GM19324 (cell line): ENCODE measurements around the gene SLC2A9.
"Not testable (repeated sequence)": the region's sequence is repeated elsewhere in the genome, so short reads cannot be mapped to it uniquely, and the experiment has no call there.

Experiments used
- ATAC-seq: cut with Tn5 transposase; IDR thresholded peaks from one replicate; pipeline ENCODE4 v1.9.1; 2021; ENCODE audit warnings: mild to moderate bottlenecking, moderate library complexity; ENCODE audit not compliant: unreplicated experiment, low FRiP score

The SLC2A9 gene

DNA sequence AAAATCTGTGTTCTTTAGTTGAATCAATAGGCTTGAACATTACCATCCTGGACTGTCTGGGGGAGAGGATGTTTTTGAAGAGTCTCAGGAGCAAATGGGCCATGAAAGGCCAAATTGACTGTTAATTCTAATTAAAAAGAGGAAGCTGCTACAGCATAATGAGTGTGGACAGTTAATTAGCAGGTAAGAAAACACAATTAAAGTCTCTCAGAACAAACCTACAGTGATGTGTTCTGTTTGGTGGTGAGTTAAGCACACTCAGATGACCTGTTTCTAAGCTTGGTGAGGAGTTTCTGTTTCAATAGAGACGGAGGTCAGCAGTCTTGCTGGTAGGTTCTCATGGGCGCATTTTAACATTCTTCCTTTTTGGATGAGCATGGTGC, 171.8 kb downstream of the SLC2A9 start:
- ATAC-seq: no peak

DNA sequence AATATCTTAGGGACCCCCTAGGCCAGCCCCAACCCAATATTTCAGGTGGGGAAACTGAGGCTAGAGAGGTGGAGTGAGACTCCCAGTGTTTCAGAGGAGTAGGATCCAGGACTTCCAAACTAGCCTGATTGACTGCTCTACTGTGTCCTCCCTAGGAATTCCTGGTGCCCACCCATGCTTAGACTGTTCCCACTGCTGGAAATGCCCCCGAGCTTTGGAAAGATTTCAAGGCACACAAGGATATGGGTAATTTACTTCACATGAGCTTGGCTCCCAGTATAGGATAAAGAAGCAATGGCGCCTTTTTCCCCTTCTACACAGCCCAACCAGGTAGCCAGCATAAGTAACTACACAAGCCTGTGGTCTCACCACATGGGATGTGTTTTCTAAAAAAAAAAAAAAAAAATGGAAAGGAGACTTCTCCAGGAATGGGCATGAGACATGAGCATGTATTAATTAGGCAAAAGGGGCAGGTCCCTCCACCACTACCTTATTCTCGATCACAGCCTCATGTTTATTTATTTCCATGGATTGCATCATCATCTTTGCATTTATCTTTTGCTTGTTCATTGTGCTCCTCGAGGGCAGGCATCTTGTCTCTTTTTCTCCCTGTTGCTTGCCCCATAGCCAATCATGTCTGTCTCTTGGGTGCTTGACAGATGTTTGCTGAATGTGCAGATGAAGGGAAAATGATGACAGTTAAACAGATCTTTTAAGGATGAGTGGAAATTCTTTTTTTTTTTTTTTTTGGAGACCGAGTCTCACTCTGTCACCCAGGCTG, 173.1 kb downstream of the SLC2A9 start:
- no peak for ATAC-seq

DNA sequence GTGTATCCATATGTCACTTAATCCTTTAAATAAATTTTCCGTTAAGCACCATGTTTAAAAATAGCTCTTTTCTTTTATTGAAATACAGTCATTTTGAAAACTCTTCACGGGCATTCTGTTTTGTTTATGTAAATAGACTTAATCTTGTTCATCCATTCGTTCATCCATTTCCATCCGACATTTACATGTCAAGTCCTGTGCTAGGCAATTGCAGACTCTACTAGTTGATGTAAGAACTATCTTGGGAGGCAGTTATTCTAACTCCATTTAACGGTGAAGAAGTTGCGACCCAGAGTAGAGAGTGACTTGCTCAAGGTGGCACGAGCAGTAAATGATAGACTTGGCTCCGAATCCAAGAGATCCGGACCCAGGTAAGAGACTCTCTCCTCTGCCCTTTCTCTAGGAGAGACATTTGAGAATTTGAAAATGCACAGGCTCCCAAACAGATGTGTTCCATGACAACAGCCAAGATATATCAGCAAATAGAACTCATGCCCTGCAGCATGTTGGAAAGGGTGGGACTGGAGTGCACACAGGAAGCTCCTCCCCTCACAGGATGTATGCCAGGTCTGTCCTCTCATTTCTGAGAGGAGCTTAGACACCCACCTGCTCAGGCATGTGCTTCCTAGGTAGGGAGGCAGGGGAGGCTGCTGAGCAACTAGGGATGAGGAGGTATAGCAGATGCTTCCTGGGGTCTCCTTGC, 175.4 kb downstream of the SLC2A9 start:
- ATAC-seq: no peak

DNA sequence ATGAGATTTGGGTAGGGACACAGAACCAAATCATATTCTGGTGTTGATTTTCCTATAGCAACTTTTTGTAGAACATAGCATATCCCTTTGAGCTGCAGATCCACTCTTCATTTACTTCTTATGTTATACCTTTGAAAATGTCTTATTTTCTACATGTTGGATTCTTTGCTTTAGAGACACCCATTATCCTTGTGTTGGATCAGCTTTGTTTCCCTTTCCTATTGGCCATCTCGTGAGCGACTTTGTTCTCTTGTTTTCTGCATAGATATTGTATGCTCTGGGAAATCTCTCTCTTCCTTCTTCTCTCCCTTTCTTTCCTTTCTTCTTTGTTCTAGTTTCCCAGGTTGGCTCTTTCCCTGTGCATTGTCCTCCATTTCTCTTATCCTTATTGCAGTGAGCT, 180.2 kb downstream of the SLC2A9 start:
- no peak for ATAC-seq

DNA sequence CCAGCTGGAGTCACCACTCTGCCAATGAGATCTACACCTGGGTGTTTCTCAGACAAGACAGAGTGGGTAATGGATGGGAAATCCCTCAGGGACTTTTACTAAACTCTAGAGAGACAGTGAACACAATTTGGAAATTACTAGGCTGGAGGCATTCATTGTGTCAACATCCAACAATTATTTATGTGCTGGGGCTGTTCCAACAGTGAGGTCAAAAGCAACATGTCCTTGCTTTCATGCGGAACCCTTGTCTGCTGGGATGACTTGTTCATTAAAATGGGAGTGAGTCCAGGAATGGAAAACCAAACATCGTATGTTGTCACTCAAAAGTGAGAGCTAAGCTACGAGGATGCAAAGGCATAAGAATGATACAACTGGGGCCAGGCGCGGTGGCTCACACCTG, 185.9 kb downstream of the SLC2A9 start:
- ATAC-seq: no peak

DNA sequence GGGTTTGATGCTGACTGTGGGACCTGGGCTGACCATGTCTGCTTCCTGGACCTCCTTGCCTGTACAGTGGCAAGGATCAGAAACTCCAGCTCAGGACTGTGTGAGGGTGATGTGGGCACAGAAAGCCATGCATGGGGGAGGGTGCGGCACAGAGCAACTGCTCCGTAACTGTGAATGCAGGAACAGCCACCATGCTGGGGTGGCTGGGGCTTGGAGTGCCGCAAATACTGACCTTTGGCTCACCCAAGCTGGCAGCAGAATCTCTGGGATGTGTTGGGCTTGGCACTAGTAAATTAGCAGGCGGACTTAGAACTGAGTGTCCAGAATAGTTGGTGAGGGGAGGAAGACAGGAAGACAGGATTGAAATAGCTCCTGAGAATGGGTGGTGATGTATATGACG, 187.9 kb downstream of the SLC2A9 start:
- ATAC-seq: no peak

DNA sequence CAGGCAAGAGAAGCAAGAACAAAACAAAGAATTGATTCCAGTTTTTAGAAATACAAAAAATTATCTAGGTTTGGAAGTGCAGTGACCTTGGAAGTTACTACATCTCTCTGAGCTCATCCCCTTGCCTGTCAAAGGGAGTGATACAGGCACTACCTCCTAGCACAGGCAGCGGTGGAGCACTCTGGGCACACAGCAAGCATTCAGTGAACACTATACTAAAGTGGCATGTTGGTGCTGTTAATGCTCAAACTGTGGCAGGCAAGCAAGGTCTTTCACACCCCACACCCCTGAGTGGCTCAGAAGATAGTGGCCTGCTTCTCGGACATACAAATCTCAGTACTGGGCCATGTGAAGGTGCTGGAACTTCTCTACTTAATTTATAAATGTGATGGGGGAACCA, 188.7 kb downstream of the SLC2A9 start:
- ATAC-seq: no peak

DNA sequence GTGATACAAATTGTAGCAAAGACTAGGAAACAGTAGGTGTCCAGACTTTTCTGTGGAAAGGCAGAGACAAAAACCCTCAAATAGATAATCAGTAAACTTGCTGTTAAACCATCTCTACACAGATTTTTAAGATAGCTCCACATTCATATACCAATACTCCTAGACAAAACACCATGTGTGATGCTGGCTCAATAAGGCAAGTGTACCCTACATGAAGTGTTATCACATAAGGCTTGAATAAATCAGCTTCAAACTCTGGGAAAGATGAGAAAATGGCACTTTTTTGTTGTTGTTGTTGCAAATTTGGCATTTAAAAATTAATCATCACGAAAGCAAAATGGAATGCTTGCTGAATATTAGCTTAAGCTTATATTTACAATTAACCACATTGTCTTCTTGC, 194.7 kb downstream of the SLC2A9 start:
- ATAC-seq: no peak

DNA sequence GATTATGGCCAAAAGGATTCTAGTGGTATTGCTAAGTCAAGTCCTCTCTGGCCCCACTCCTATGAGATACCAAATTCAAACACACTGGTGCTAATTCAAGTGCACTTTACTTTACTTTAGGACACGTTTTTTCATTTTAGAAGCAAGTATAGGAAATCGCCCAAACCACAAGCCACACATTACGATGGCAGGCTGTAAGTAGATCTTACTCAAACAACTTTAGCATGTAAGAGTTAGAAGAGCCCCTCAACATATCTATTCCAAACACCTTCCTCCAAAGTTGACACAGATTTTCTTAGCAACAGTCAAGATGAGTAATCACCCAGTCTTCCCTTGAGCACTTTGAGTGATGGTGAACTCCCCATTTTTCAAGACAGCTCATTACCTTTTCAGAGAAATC, 196.2 kb downstream of the SLC2A9 start:
- ATAC-seq: no peak

DNA sequence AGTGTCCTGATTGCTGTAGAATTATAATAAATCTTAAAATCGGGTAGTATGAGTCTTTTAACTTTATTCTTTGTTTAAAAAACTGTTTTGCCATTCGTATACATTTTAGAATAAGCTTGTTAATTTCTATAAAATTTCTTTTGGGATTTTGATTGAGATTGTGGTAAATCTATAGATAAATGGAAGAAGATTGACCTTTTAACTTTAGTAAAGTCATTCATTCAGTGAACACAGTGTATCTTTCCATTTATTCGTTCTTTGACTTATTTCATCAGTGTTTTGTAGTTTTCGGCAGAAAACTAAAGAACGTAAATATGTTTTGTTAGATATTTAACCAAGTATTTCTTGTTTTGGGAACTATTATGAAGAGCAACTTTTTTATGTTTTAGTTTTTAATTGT, 201.0 kb downstream of the SLC2A9 start:
- ATAC-seq: no peak

DNA sequence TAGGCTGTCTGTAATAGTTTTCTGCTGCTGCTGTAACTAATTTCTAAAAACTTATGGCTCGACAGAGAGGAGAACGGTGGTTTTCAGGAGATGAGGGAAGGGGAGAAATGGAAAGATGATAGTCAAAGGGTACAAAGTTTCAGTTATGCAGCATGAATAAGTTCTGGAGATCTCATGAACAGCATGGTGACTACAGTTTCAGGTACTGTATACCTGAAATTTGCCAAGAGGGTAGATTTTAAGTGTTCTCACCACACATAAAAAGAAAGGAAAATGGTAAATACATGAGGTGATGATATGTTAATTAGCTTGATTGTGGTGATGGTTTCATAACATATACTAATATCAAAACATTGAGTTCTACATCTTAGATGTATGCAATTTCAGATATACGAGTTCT, 205.0 kb downstream of the SLC2A9 start:
- ATAC-seq: no peak

DNA sequence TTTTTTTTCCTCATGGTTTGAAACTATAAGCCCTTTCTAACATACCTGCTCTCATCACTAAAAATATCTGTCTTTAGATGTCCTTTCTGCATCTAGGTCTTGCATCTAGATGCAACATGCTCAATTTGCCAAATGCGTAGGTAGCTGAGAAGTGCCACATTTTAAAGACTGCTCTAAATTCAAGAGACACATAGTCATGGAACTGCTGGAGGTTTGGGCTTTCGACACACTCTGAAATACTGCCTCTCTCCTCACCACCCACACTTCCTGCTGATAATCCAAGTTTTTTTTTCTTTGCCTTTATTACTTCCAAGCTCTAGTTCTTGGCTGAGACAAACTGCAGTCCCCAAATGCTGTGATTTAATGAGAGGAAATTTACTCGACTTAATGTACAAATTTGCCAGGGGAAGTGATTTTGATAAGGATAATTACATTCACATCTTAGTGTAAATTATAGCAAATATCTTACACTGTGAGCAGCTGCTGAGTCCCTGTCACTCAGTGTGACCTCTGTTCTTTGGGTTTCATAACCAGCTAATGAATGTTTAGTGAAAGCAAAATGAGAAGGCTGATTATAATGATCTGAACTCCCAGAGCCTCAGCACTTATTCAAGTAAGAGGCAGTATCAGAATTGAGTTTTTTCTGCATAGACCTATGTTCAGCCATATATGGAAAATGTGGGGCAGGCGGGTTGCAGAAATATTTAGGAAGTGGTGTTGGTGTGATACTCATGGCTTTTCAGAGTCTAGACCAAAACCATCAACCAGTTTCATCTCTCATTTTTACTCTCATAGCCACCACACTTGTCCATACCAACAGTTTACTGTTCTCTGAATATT, 208.6 kb downstream of the SLC2A9 start:
- ATAC-seq: peak; percentile 71

DNA sequence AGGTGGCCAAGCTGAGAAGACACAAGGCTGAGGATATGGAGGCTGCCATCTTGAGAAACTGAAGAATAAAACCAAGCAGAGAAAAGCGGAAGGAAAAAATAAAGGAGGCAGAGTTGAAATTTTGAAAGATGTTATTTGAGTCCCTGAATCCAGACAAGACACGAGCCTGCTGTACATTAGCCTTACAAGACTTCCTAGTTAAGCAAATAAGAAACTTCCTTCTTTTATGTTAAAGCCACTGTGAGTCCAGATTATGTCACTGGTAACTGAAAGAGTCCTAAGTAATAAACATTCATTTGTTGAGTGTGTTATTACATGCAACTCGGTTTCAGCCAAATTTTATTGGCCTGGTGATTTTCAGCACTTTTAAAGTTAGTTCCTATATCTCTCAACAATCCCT, 209.5 kb downstream of the SLC2A9 start:
- ATAC-seq: no peak

DNA sequence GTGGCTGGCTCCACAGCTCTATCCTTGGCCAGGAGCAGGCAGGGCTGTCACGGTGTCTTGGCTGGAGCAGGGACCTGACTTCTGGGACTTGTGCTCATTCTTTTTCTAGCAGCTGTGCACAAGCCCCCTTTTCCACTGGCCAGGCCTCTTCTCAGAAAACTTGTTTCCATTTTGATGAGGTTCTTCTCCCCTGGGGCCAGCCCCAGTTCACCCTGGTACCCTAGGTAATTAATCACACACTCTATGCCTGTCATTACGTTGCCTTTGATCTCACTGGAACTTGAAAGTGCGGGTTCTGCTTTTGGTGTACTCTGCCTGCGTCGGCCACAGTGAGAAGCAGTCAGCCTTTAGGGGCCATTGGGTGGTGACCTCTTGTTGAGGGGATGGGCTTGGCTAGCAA, 213.2 kb downstream of the SLC2A9 start:
- no peak for ATAC-seq

DNA sequence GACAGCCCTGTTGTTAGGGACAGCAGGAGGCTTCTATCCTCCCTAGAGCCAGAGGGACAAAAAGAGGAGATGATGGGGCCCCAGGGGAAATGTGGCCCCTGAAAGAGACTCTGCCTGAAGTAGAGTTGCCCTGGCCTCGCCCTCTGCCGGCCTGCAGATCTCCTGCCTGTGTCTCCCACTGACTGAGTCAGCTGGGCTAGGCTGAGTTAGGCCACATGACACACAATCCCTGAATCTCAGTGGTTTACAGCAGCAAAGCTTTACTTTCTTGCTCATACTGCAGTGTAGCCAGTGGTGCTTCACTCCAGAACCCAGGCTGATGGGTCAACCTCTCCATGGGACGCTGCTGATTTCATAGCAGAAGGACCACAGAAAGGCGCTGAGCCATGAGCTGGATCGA, 216.4 kb downstream of the SLC2A9 start:
- ATAC-seq: no peak

DNA sequence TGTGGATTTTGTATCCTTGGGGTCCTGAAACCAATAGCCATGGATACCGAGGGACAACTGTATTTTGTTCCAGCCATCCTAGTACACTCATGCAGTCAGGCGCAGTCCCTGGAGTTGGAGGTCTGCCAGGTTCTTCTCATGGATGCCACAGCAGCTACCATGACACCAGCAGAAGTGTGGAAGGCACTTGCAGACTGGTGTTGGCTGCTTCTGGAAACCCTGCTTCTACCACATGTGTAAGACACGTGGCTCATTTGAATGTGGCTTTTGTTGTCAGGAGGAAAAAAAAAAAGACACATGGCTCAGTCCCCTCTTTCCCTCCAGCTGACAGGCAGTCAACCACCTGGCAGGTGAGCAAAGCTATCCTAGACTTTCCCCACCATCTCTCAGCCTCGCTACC, 220.4 kb downstream of the SLC2A9 start:
- ATAC-seq: no peak

DNA sequence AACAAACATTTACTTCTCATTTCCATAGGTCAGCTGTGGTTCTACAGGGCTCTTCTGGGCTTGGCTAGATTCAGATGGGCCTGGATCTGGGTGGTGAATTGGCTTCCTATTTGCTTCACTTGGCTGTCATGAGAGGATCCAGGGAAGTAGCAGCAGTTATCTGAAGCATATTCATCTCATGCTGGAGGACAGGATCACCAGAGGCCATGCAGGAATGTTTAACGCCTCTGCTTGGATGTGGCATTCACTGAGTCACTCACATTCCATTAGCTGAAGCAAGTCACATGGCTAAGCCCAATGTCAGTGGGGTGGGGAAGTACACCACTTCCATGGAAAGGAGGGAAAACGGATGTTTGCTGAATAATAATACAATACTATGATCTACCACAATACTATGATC, 224.7 kb downstream of the SLC2A9 start:
- ATAC-seq: not testable (repeated sequence)

DNA sequence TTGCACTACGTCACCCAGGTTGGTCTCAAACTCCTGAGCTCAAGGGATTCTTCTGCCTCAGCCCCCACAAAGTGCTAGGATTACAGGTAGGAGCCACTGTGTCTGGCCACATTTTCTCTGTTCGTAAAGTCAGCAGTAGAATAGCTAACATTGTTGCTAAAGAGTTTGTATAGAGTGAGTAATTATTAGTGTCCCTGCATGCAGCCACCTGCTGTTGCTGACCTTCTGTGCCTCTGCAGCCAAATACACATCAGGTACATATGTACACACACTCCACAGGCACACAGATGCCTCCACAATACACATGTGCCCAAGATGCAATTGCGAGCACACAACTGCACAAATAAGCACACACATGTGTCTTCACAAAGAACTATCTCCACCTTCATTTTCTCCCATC, 228.9 kb downstream of the SLC2A9 start:
- no peak for ATAC-seq

DNA sequence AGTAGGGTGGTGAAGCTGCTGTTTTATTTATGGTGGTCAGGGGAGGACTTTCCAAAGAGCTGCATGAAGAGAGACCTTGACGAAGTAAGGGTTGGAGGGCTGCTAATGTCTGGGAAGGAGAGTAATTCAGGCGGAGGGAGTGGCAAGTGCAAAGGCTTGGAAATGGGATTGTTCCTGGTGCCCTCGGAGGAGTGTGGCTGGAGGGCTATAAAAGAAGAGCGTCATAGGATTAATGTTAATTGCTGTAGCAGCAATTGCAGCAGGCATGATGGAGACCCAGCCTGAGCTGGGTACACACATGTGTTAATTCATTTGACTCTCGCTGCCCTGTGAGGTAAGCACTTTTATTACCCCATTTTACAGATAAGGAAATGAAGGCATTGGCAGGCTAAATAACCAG, 235.4 kb downstream of the SLC2A9 start:
- ATAC-seq: not testable (repeated sequence)

DNA sequence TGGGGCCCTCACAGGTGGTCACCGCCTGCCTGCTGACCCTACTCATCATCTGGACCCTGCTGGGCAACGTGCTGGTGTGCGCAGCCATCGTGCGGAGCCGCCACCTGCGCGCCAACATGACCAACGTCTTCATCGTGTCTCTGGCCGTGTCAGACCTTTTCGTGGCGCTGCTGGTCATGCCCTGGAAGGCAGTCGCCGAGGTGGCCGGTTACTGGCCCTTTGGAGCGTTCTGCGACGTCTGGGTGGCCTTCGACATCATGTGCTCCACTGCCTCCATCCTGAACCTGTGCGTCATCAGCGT, 239.2 kb downstream of the SLC2A9 start:
- no peak for ATAC-seq

DNA sequence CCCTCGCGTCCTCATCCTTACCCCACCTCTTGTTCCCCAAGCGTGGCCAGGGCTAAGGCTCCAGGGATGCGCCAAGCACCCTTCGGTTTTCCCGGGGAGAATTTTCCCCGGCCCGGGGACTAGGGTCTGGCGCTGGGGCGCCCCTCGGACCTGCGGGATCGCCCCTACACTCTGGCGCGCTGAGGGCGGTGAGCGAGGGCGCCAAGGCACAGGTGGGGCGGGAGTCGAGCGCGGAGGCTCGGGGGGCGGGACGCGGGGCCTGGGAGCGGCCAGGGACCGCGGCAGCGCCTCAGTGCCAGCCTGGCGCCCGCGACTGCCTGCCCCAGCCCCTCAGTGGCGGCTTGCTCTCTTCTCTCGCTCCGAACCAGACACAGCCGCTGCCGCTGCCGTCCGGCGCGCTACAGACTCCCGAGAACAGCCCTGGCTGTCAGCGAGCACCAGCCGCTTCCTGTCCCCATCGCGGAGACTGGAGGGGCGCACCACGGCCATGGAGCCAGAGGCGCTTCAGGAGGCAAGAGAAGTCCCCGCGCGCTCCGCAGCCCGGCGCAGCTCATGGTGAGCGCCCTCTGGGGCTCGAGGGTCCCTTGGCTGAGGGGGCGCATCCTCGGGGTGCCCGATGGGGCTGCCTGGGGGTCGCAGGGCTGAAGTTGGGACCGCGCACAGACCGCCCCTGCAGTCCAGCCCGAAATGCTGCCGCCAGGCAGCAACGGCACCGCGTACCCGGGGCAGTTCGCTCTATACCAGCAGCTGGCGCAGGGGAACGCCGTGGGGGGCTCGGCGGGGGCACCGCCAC, 239.8 kb downstream of the SLC2A9 start, which contains the start of gene DRD5:
Gene DRD5, plus strand, starts transcription at position 292 of the 793 bp plus-strand sequence. Its CDS starts 396 bp downstream, at position 688.
- ATAC-seq: no peak
